Right lobe of liver (tissue), 6 donors: ENCODE results near the gene SOX18. TPM values are rescaled to one million over a fixed set of nuclear protein-coding genes. Genes with fewer than 3 reads are reported as not detected.

ENCODE experiments used
- ATAC-seq, 4 donors: fragments of 200-7000 bp; cut with Tn5 transposase; one replicate each; pipeline ENCODE4 v1.9.1; 2020; ENCODE audit warnings: mild to moderate bottlenecking in 4 of 4, moderate library complexity in 4 of 4
- DNase-seq, 3 donors: peaks; one replicate each; pipeline ENCODE4 v3.0.0-alpha.2; 2020
- H3K27ac ChIP-seq, 3 donors: fragments of 200-600 bp; one replicate each; pipeline ENCODE4 v1.8.0; 2022
- H3K27me3 ChIP-seq, 2 donors: fragments of 200-600 bp; one replicate each; pipeline ENCODE4 v1.8.0; 2022
- H3K36me3 ChIP-seq, 4 donors: fragments of 200-600 bp; sonication (generic) in 1 of 4; one replicate each; pipeline versions ENCODE4 v1.5.1 to v1.8.0; 2017 to 2022; ENCODE audit warnings: control low read depth in 1 of 4
- H3K4me1 ChIP-seq, 4 donors: fragments of 200-600 bp; sonication (generic) in 1 of 4; one replicate each; pipeline versions ENCODE4 v1.5.1 to v1.8.0; 2017 to 2022; ENCODE audit warnings: control low read depth in 1 of 4
- H3K4me3 ChIP-seq, 3 donors: fragments of 200-600 bp; one replicate each; pipeline ENCODE4 v1.8.0; 2022
- H3K9me3 ChIP-seq, 4 donors: fragments of 200-600 bp; sonication (generic) in 1 of 4; one replicate each; pipeline versions ENCODE4 v1.5.1 to v1.8.0; 2017 to 2022; ENCODE audit warnings: control low read depth in 1 of 4
- POLR2A ChIP-seq: fragments of 450-650 bp; IDR thresholded peaks from one replicate; pipeline ENCODE4 v1.6.1; 2017; ENCODE audit warnings: antibody characterized with exemption, mild to moderate bottlenecking
- WGBS: methylation state at CpG from one replicate; pipeline ENCODE4 v1.1.6; 2018; ENCODE audit warnings: low coverage, low lambda C conversion rate; ENCODE audit not compliant: insufficient coverage; ENCODE audit errors: missing lambda C conversion rate; 5-methylcytosine and 5-hydroxymethylcytosine counted together
- intact Hi-C, 2 donors: fragments of 100-400 bp; cut with DNase I; formaldehyde crosslinking; loops; one replicate each; pipeline versions ENCODE4 v1.11.2 to v1.14.1; 2022
- microRNA-seq, 2 donors: library from miRNA; unstranded; fragments of <30 nt; microRNA quantifications; one replicate each; pipeline ENCODE4, GENCODE V29; 2019 to 2020
- small RNA-seq, 2 experiments: library from RNA; depleted of rRNA; stranded (forward); fragments of <200 nt; gene quantifications; one replicate each; pipeline ENCODE3, GENCODE V24; 2016
- total RNA-seq, 6 experiments: library from RNA; depleted of rRNA in 2 of 6; stranded (reverse); fragments of >200 nt in 2 of 6; fragmentation: NEBNext Ultra II Directional in 3 of 6; extraction: Animal tissue kit (Norgen Biotek cat#: 25700) in 3 of 6; gene quantifications; one replicate each; pipeline versions ENCODE4 v1.1.0 to v1.2.4, GENCODE V29; 2016 to 2023
- TF ChIP-seq, protein P1 (sequence below), 4 donors: fragments of 200-600 bp in 3 of 4; fragments of 450-650 bp in 1 of 4; IDR thresholded peaks; one replicate each; pipeline versions ENCODE4 v1.5.1 to v1.8.0; 2016 to 2022; ENCODE audit warnings: antibody characterized with exemption in 4 of 4, mild to moderate bottlenecking in 2 of 4
- donor health status: DM: no; HTN: yes; CAD: no.
- donor health status: DM: no; HTN: no; CAD: no.
- donor health status: DM: no; HTN: no; CAD: no.
- donor health status: DM: no; HTN: yes; CAD: no.
- donor health status: DM: no; HTN: yes; CAD: no.

Gene SOX18
- total RNA-seq, 6 experiments from 2014 or later: 4.1 to 7.8 (median 5.6) TPM

DNA sequence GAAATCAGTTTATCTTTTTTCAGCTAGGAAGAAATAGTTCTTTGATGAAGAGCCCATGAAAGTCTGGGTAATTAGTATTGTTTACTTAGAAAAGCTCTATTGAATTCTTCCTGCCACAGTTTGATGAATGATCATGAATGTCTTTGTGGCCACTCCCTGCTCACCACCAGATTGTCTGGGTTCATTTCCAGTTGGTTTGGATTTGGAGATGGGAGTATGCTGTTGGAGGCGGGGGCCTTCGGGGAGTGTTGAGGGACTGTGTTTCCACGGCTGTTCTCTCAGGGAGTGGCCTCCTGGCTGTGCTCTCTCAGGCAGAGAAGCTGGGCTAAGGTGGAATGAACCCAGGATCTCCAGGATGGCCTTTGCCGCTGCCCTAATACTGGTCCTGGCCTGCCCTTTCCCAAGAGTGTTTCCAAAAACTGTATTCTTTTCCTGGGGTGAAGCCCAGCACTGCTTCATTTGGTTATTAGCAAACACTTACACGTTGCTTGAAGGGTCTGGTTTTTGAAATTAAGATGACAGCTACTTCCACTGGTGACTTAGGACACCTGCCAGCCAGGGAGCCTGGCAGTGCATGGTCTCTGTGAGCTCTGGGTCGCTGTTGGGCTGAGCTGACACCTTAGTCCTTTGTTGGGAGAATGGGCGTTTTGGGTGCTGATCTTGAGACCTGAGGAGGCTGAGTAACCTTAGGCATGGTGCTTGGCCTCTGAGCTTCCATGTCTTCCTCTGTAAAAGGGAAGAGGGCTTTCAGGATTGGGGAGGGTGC is 45.3 kb downstream of the SOX18 start:
- H3K36me3 ChIP-seq: peaks cover 0 to 65% (median 25%) of the 10 kb centered on the region in 4 donors

DNA sequence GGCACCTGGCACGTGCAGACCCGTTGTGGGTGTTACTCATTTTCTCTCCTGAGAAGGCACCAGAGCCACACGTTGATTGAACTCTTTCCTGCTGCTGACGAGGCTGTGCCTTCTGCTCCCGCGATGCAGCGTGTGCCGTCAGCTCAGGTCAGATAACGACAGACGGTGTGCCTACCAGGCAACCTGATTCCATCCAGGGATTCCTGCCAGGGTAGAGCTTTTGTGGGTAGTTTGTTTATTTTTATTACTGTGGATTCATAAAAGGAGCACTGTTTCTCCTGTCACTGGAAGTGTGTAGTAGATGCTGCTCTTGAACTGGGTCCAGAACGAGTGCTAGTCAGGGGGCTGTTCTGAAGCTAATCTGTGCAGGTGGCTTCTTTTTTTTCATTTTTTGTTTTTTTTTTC is 47.8 kb downstream of the SOX18 start:
- Histone ChIP-seq H3K4me3 (no peak overlapping the region), H3K36me3 (peaks cover 0 to 77% (median 38%) of the 10 kb centered on the region in 4 donors), H3K27ac (no peak overlapping the region), H3K27me3 (no peaks in the 10 kb centered on the region), H3K4me1 (no peaks in the 10 kb centered on the region), H3K9me3 (no peaks in the 10 kb centered on the region)
- intact Hi-C loops: no loop called here
- WGBS: 62% methylated on average over 8 of the region's 11 CpGs
- ATAC-seq: no peak
- TF ChIP-seq, protein P1, sequence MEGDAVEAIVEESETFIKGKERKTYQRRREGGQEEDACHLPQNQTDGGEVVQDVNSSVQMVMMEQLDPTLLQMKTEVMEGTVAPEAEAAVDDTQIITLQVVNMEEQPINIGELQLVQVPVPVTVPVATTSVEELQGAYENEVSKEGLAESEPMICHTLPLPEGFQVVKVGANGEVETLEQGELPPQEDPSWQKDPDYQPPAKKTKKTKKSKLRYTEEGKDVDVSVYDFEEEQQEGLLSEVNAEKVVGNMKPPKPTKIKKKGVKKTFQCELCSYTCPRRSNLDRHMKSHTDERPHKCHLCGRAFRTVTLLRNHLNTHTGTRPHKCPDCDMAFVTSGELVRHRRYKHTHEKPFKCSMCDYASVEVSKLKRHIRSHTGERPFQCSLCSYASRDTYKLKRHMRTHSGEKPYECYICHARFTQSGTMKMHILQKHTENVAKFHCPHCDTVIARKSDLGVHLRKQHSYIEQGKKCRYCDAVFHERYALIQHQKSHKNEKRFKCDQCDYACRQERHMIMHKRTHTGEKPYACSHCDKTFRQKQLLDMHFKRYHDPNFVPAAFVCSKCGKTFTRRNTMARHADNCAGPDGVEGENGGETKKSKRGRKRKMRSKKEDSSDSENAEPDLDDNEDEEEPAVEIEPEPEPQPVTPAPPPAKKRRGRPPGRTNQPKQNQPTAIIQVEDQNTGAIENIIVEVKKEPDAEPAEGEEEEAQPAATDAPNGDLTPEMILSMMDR (IDR thresholded peaks at IDR 0.05): no peak
- no peak for TF ChIP-seq POLR2A
- DNase-seq: no peak

More for the DNA sequence above, 45.3 kb downstream of the SOX18 start:
- ATAC-seq: no peak
- H3K4me1 ChIP-seq: no peaks in the 10 kb centered on the region
- no peaks in the 10 kb centered on the region for H3K9me3 ChIP-seq
- no peaks in the 10 kb centered on the region for H3K27me3 ChIP-seq
- TF ChIP-seq, protein P1 (IDR thresholded peaks at IDR 0.05): no peak
- no peak for TF ChIP-seq POLR2A
- no peak for DNase-seq
- 69% methylated on average over 5 of the region's 7 CpGs for WGBS
- no peak overlapping the region for H3K4me3 ChIP-seq
- no peak overlapping the region for H3K27ac ChIP-seq
- intact Hi-C loops: no loop called here

DNA sequence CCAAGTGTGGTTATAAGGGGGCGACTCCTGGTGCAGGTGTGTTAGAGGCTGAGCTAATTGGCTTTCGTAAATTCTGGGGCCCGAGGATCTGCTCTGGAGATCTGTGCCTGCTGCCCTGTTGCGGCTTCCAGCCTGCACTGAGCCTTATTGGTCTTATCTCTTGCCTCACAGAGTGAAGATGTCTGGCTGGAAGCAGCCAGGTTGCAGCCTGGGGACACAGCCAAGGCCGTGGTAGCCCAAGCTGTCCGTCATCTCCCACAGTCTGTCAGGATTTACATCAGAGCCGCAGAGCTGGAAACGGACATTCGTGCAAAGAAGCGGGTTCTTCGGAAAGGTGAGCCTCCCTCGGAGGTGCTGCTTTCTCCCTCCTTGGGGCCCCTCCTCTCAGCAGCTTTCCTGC is 48.5 kb downstream of the SOX18 start:
- ATAC-seq: no peak
- TF ChIP-seq, protein P1 (IDR thresholded peaks at IDR 0.05): no peak
- TF ChIP-seq POLR2A: no peak
- no peak overlapping the region for H3K27ac ChIP-seq
- DNase-seq: no peak
- H3K27me3 ChIP-seq: no peaks in the 10 kb centered on the region
- 92% methylated on average over 2 of the region's 12 CpGs for WGBS
- peaks cover 0 to 84% (median 43%) of the 10 kb centered on the region in 4 donors for H3K36me3 ChIP-seq
- intact Hi-C loops: no loop called here
- no peak overlapping the region for H3K4me3 ChIP-seq
- no peaks in the 10 kb centered on the region for H3K9me3 ChIP-seq
- no peaks in the 10 kb centered on the region for H3K4me1 ChIP-seq

Small RNA genes within 50 kb of the gene (microRNA-seq; reads per million reads assigned to microRNA genes)
- gene MIR6813: 0.29 to 2.6 reads per million in 2 donors

Small RNA genes within 50 kb of the gene (small RNA-seq; reads per million reads assigned to genes)
- gene AL355803.1 (0 reads per million in 2 experiments), gene MIR6813 (0 reads per million in 2 experiments)

Other genes starting within 250 kb of the SOX18 start
- gene ZBTB46, start 218.4 kb downstream of the SOX18 start, total RNA-seq: 1 to 10 TPM; 1.2 to 4.2 (median 2.4) TPM
- not detected for gene ABHD16B, start 188.1 kb downstream of the SOX18 start, total RNA-seq
- gene TPD52L2, start 184.4 kb downstream of the SOX18 start, total RNA-seq: 10 to 100 TPM; 20.1 to 46.8 (median 30.5) TPM
- 10 to 100 TPM; 10.7 to 26.0 (median 15.1) TPM for gene DNAJC5, start 154.5 kb downstream of the SOX18 start, total RNA-seq
- gene UCKL1, start 93.2 kb downstream of the SOX18 start, total RNA-seq: 10 to 100 TPM; 13.1 to 28.5 (median 16.9) TPM
- gene ZNF512B, start 79.7 kb downstream of the SOX18 start, total RNA-seq: 10 to 100 TPM; 10.8 to 16.8 (median 14.0) TPM
- gene SAMD10, start 70.0 kb downstream of the SOX18 start, total RNA-seq: 1 to 10 TPM; 2.7 to 6.7 (median 3.5) TPM
- gene PRPF6, start 68.5 kb downstream of the SOX18 start, total RNA-seq: 10 to 100 TPM; 21.7 to 28.9 (median 24.4) TPM
- 1 to 10 TPM in 1 of 6 experiments, under 1 TPM in 4, not detected in 1; 0.29 to 1.1 (median 0.44) TPM for gene C20orf204, start 13.5 kb downstream of the SOX18 start, total RNA-seq
- gene TCEA2, start 13.6 kb upstream of the SOX18 start, total RNA-seq: 10 to 100 TPM; 14.8 to 45.6 (median 28.6) TPM
- gene RGS19, start 29.9 kb upstream of the SOX18 start, total RNA-seq: 10 to 100 TPM in 2 of 6 experiments, 1 to 10 TPM in 4; 2.6 to 10.9 (median 5.7) TPM
- under 1 TPM in 5 of 6 experiments, not detected in 1; 0.13 to 0.32 (median 0.25) TPM for gene OPRL1, start 30.4 kb upstream of the SOX18 start, total RNA-seq
- not detected for gene LKAAEAR1, start 34.8 kb upstream of the SOX18 start, total RNA-seq
- gene NPBWR2, start 57.9 kb upstream of the SOX18 start, total RNA-seq: not detected
- under 1 TPM in 2 of 6 experiments, not detected in 4; 0.06 to 0.09 TPM for gene MYT1, start 114.8 kb upstream of the SOX18 start, total RNA-seq
- gene PCMTD2, start 206.1 kb upstream of the SOX18 start, total RNA-seq: 10 to 100 TPM; 24.5 to 39.7 (median 28.6) TPM